K562 (cell line): ENCODE data around the gene TCAF1. TPM values are rescaled to one million over a fixed set of nuclear protein-coding genes. Genes with fewer than 3 reads are reported as not detected.

Experiments
- CBX8 ChIP-seq: fragments of 200-600 bp; sonication (generic); IDR thresholded peaks from 2 replicates; pipeline ENCODE4 v1.6.1; 2012; ENCODE audit warnings: borderline replicate concordance, mixed run types, low read depth, mild to moderate bottlenecking, moderate library complexity, mixed read lengths, low read length, control low read depth, inconsistent platforms; ENCODE audit not compliant: poor library complexity, severe bottlenecking; ENCODE audit errors: extremely low read depth
- HSF4 ChIP-seq: fragments of 250-450 bp; sonication (Bioruptor Pico); IDR thresholded peaks from 2 replicates; pipeline ENCODE4 v2.1.2; 2022; ENCODE audit warnings: mild to moderate bottlenecking, moderate library complexity, borderline replicate concordance
- JUN ChIP-seq, 2 experiments: sonication (generic) in 1 of 2; formaldehyde crosslinking in 1 of 2; IDR thresholded peaks; 2 replicates each; pipeline versions ENCODE4 v1.6.1 to v1.8.0; 2012 to 2022; ENCODE audit warnings: borderline replicate concordance in 2 of 2, mild to moderate bottlenecking in 2 of 2, improper control_type of control experiment in 1 of 2, low read depth in 1 of 2, low read length in 1 of 2, missing genetic modification reagents in 1 of 2
- MCM2 ChIP-seq: fragments of 450-650 bp; IDR thresholded peaks from 2 replicates; pipeline ENCODE4 v1.6.1; 2017; ENCODE audit warnings: low read depth, mild to moderate bottlenecking
- TOE1 ChIP-seq, 2 experiments: fragments of 450-650 bp in 1 of 2; sonication (generic) in 1 of 2; formaldehyde crosslinking in 1 of 2; IDR thresholded peaks; 2 replicates each; pipeline versions ENCODE4 v1.7.1 to v1.8.0; 2016 to 2022; ENCODE audit warnings: borderline replicate concordance in 2 of 2, mild to moderate bottlenecking in 2 of 2, antibody characterized with exemption in 1 of 2, inconsistent platforms in 1 of 2, low read depth in 1 of 2, missing genetic modification reagents in 1 of 2, moderate library complexity in 1 of 2
- ZNF224 ChIP-seq: sonication (generic); formaldehyde crosslinking; IDR thresholded peaks from 2 replicates; pipeline ENCODE4 v1.8.0; 2022; ENCODE audit warnings: mild to moderate bottlenecking, missing genetic modification reagents
- ZNF384 ChIP-seq: IDR thresholded peaks from 2 replicates; pipeline ENCODE4 v1.6.1; 2012; ENCODE audit warnings: low read depth, low read length, improper control_type of control experiment
- polyA plus RNA-seq, 8 experiments: library from polyadenylated mRNA; depleted of rRNA in 4 of 8; stranded (reverse) in 5 of 8; unstranded in 3 of 8; fragments of >200 nt; fragmentation: Nextera tagmentation in 2 of 8; fragmentation: Illumina TruSeq in 1 of 8; extraction: Ambion mirVana in 2 of 8; extraction: Trizol in 1 of 8; gene quantifications; 2 replicates each; pipeline versions ENCODE4 v1.2.1 to v1.2.3, GENCODE V29; 2011 to 2014; ENCODE audit warnings: inconsistent platforms in 1 of 8, missing spikeins in 1 of 8
- total RNA-seq, 7 experiments: library from RNA; depleted of rRNA in 6 of 7; stranded (reverse); fragments of >200 nt in 6 of 7; fragmentation: Illumina TruSeq in 2 of 7; extraction: Trizol in 2 of 7; gene quantifications; 2 replicates each; pipeline versions ENCODE4 v1.2.1 to v1.2.3, GENCODE V29; 2011 to 2021; ENCODE audit warnings: low replicate concordance in 1 of 7
- TF ChIP-seq, protein P1 (sequence below): fragments of 200-800 bp; sonication (Bioruptor generic); IDR thresholded peaks from 2 replicates; pipeline ENCODE4 v1.6.1; 2016; ENCODE audit warnings: missing genetic modification characterization, missing compliant biosample characterization
- TF ChIP-seq, protein P2 (sequence below): fragments of 250-450 bp; sonication (Bioruptor Pico); IDR thresholded peaks from 2 replicates; pipeline ENCODE4 v1.5.1; 2021; ENCODE audit warnings: mild to moderate bottlenecking

Gene TCAF1
- total and polyA plus RNA-seq, 9 of the 15 experiments (the other 6 are each of a cell fraction or from before 2014, with no cell fraction given) = 6.2 to 52.2 (median 24.4) TPM

DNA sequence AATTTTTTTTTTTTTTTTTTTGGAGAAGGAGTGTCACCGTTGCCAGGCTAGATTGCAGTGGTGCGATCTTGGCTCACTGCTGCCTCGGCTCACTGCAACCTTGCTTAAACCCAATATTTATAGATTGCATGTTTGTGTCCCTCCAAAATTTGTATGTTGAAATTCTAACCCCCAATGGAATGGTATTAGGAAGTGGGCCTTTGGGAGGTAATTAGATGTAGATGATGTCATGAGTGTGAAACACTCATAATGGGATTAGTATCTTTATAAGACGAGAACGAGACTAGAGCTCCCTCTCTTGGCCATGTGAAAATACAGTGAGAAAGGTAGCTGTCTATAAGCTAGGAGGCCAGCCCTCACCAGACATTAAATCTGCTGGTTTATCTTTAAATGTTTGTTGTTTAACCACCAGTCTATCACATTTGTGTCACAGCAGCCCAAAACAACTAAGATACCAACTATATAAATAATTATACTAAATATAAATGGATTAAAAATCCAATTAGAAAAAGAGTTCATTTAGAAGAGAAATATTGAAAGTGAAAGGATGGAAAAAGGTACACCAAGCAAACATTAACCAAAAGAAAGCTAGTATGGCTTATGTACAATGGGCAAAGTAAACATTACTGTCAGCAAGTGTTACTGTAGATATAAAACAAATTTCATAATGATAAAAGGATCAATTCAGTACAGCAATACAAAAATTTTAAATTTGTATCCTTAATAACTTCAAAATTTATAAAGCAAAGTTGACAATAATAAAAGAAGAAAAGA lies 9.3 kb downstream of the TCAF1 start (continued):
- TF ChIP-seq, protein P1, sequence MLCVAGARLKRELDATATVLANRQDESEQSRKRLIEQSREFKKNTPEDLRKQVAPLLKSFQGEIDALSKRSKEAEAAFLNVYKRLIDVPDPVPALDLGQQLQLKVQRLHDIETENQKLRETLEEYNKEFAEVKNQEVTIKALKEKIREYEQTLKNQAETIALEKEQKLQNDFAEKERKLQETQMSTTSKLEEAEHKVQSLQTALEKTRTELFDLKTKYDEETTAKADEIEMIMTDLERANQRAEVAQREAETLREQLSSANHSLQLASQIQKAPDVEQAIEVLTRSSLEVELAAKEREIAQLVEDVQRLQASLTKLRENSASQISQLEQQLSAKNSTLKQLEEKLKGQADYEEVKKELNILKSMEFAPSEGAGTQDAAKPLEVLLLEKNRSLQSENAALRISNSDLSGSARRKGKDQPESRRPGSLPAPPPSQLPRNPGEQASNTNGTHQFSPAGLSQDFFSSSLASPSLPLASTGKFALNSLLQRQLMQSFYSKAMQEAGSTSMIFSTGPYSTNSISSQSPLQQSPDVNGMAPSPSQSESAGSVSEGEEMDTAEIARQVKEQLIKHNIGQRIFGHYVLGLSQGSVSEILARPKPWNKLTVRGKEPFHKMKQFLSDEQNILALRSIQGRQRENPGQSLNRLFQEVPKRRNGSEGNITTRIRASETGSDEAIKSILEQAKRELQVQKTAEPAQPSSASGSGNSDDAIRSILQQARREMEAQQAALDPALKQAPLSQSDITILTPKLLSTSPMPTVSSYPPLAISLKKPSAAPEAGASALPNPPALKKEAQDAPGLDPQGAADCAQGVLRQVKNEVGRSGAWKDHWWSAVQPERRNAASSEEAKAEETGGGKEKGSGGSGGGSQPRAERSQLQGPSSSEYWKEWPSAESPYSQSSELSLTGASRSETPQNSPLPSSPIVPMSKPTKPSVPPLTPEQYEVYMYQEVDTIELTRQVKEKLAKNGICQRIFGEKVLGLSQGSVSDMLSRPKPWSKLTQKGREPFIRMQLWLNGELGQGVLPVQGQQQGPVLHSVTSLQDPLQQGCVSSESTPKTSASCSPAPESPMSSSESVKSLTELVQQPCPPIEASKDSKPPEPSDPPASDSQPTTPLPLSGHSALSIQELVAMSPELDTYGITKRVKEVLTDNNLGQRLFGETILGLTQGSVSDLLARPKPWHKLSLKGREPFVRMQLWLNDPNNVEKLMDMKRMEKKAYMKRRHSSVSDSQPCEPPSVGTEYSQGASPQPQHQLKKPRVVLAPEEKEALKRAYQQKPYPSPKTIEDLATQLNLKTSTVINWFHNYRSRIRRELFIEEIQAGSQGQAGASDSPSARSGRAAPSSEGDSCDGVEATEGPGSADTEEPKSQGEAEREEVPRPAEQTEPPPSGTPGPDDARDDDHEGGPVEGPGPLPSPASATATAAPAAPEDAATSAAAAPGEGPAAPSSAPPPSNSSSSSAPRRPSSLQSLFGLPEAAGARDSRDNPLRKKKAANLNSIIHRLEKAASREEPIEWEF (CRISPR knock-in tag) = no peak
- no peak for TF ChIP-seq CBX8
- no peak for TF ChIP-seq TOE1 (IDR thresholded peaks at IDR 0.05; ENCODE audit: borderline replicate concordance)
- TF ChIP-seq TOE1 (CRISPR knock-in tag; IDR thresholded peaks at IDR 0.05; ENCODE audit: borderline replicate concordance, low read depth) = no peak
- TF ChIP-seq, protein P2, sequence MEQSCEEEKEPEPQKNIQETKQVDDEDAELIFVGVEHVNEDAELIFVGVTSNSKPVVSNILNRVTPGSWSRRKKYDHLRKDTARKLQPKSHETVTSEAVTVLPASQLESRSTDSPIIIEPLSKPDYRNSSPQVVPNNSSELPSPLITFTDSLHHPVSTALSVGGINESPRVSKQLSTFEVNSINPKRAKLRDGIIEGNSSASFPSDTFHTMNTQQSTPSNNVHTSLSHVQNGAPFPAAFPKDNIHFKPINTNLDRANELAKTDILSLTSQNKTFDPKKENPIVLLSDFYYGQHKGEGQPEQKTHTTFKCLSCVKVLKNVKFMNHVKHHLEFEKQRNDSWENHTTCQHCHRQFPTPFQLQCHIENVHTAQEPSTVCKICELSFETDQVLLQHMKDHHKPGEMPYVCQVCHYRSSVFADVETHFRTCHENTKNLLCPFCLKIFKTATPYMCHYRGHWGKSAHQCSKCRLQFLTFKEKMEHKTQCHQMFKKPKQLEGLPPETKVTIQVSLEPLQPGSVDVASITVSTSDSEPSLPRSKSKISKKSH (CRISPR knock-in tag) = no peak
- TF ChIP-seq ZNF224 (CRISPR knock-in tag) = no peak
- TF ChIP-seq MCM2 = no peak
- no peak for TF ChIP-seq HSF4
- TF ChIP-seq JUN (IDR thresholded peaks at IDR 0.05; ENCODE audit: borderline replicate concordance, low read depth, low read length) = peak; percentile 72; the same call in 1 of the 2 replicates
- TF ChIP-seq JUN (CRISPR knock-in tag; IDR thresholded peaks at IDR 0.05; ENCODE audit: borderline replicate concordance) = no peak
- peak; percentile 80 for TF ChIP-seq ZNF384
